ENCODE data around the gene SEC61B.

SEC61B gene

GRCh38 chr9:99192786-99193465 is 29.2 kb upstream of the SEC61B start (continued):
- TF ChIP-seq ZNF394 (tag by site-specific recombination; IDR thresholded peaks at IDR 0.05; ENCODE audit: borderline replicate concordance): no peak
- TF ChIP-seq ZSCAN4 (tag by site-specific recombination; IDR thresholded peaks at IDR 0.05): no peak
- TF ChIP-seq ZNF184 (tag by site-specific recombination; IDR thresholded peaks at IDR 0.05): no peak
- no peak for TF ChIP-seq ZNF174 (tag by site-specific recombination; IDR thresholded peaks at IDR 0.05)
- no peak for TF ChIP-seq KLF17 (tag by site-specific recombination; IDR thresholded peaks at IDR 0.05)
- no peak for TF ChIP-seq ZBTB26 (tag by site-specific recombination; optimal IDR thresholded peaks at IDR 0.05)
- TF ChIP-seq ZNF792 (tag by site-specific recombination; IDR thresholded peaks at IDR 0.05): no peak
- TF ChIP-seq ZNF776 (tag by site-specific recombination; IDR thresholded peaks at IDR 0.05; ENCODE audit: borderline replicate concordance): no peak
- no peak for TF ChIP-seq ZNF629 (tag by site-specific recombination; IDR thresholded peaks at IDR 0.05)
- no peak for TF ChIP-seq ZNF555 (tag by site-specific recombination; conservative IDR thresholded peaks at IDR 0.05)

- Histone ChIP-seq H3K4me1 (ENCODE audit: control insufficient read depth, insufficient read depth, low read length) (no peaks in the 10 kb centered on the region), H3K27ac (ENCODE audit: extremely low read depth, low read depth, low read length) (no peak overlapping the region), H3K9me3 (ENCODE audit: control insufficient read depth, insufficient read depth, low read depth, low read length) (no peaks in the 10 kb centered on the region), H3K4me3 (ENCODE audit: low read depth, low read length) (no peak overlapping the region), H3K36me3 (ENCODE audit: control insufficient read depth in 2 of 2, insufficient read depth in 1 of 2, low read length in 2 of 2) (no peaks in the 10 kb centered on the region)
- ChIA-PET CTCF (interaction anchor here (1.2 kb wide), 1 partner anchor 9 kb away, joined by 7 read pairs; no protein-coding TSS in a partner anchor), POLR2A (no interaction called here)
- TF ChIP-seq HIC1 (tag by site-specific recombination; IDR thresholded peaks at IDR 0.05): no peak
- no peak for TF ChIP-seq ZNF501 (tag by site-specific recombination; IDR thresholded peaks at IDR 0.05)
- TF ChIP-seq ZBTB11 (tag by site-specific recombination; conservative IDR thresholded peaks at IDR 0.05; ENCODE audit: low read depth): no peak
- no peak for TF ChIP-seq HOXC10 (CRISPR knock-in tag; IDR thresholded peaks at IDR 0.05)
- no peak for TF ChIP-seq ZNF248 (tag by site-specific recombination; IDR thresholded peaks at IDR 0.05)
- TF ChIP-seq ZBTB8A (tag by site-specific recombination; IDR thresholded peaks at IDR 0.05): no peak
- TF ChIP-seq ZNF830 (tag by site-specific recombination; IDR thresholded peaks at IDR 0.05; ENCODE audit: low read depth): no peak
- TF ChIP-seq ZBTB1 (tag by site-specific recombination; IDR thresholded peaks at IDR 0.05): no peak
- no peak for TF ChIP-seq ZSCAN4 (tag by site-specific recombination; IDR thresholded peaks at IDR 0.05)
- no peak for TF ChIP-seq ZNF704 (tag by site-specific recombination; IDR thresholded peaks at IDR 0.05)
- TF ChIP-seq ZNF23 (tag by site-specific recombination; IDR thresholded peaks at IDR 0.05; ENCODE audit: borderline replicate concordance): no peak
- TF ChIP-seq ELK4 (IDR thresholded peaks at IDR 0.05; ENCODE audit: borderline replicate concordance, low read depth, low read length): no peak
- TF ChIP-seq ZNF645 (tag by site-specific recombination; IDR thresholded peaks at IDR 0.05): no peak
Measured at GRCh38 chr9:99193466-99193821, 28.6 kb upstream of the SEC61B start.
